K562 (cell line): Measurements from ENCODE around the gene ZNF30. TPM values are rescaled to one million over a fixed set of nuclear protein-coding genes. Genes with fewer than 3 reads are reported as not detected.

ENCODE experiments used
- ATAC-seq: fragments of 200-7000 bp; cut with Tn5 transposase; 3 replicates; pipeline ENCODE4 v1.9.1; 2020; ENCODE audit warnings: moderate library complexity
- BruUV-seq: library from RNA; stranded (reverse); fragments of 400-500 nt; replicated peaks from 2 replicates; lab custom pipeline; 2021; lab: Mats Ljungman, UMichigan
- CTCF ChIA-PET: fragments of 300-600 bp; formaldehyde crosslinking; extraction: SDS; loops from one replicate; lab custom pipeline; 2021; ENCODE audit warnings: low intra/inter-chr PET ratio; lab: Yijun Ruan, JAX
- POLR2A ChIA-PET: fragments of 300-600, 350-650 bp; sonication (Branson Sonifier 250); formaldehyde crosslinking; extraction: SDS; loops from one replicate; lab custom pipeline; 2021; ENCODE audit warnings: antibody characterized with exemption, inconsistent platforms; lab: Yijun Ruan, JAX
- DNase-seq, 4 experiments: peaks; one replicate each; pipeline versions ENCODE4 v3.0.0 to v3.0.0-alpha.2; 2011 to 2018; ENCODE audit warnings: low spot score in 3 of 4, mixed read lengths in 3 of 4; ENCODE audit errors: extremely low read depth in 1 of 4
- FAIRE-seq: peaks from 2 replicates; lab custom pipeline; 2011; peaks lifted over from hg19 to GRCh38; lab: Jason Lieb, UNC
- H2AFZ ChIP-seq: 2 replicates; pipeline ENCODE4 v1.6.0; 2011; ENCODE audit warnings: low read depth, low read length, control low read depth, inconsistent platforms
- H3K27ac ChIP-seq: fragments of 200-600 bp; 3 replicates; pipeline ENCODE4 v1.8.0; 2011; ENCODE audit warnings: low read depth, mild to moderate bottlenecking, control low read depth, inconsistent platforms, low read length, moderate library complexity, mixed read lengths; ENCODE audit errors: extremely low read depth
- H3K27me3 ChIP-seq, 2 experiments: fragments of 300-600 bp in 1 of 2; 2 replicates in 1 of 2; 3 replicates in 1 of 2; pipeline versions ENCODE4 v1.6.0 to v1.8.0; 2011; ENCODE audit warnings: inconsistent platforms in 2 of 2, low read length in 2 of 2, mild to moderate bottlenecking in 1 of 2, mixed read lengths in 1 of 2, moderate library complexity in 1 of 2; ENCODE audit not compliant: control insufficient read depth in 2 of 2, insufficient read depth in 2 of 2
- H3K36me3 ChIP-seq: fragments of 300-600 bp; 3 replicates; pipeline ENCODE4 v1.8.0; 2011; ENCODE audit warnings: mild to moderate bottlenecking, low read length, inconsistent platforms; ENCODE audit not compliant: control insufficient read depth, insufficient read depth
- H3K4me1 ChIP-seq, 2 experiments: fragments of 200-600 bp in 1 of 2; replicated peaks in 1 of 2; 2 replicates in 1 of 2; 3 replicates in 1 of 2; pipeline versions ENCODE4 v1.5.1 to v1.8.0; 2011; ENCODE audit warnings: inconsistent platforms in 2 of 2, low read length in 2 of 2, mild to moderate bottlenecking in 1 of 2, mixed read lengths in 1 of 2, moderate library complexity in 1 of 2; ENCODE audit not compliant: control insufficient read depth in 2 of 2, insufficient read depth in 2 of 2
- H3K4me2 ChIP-seq: 2 replicates; pipeline ENCODE4 v1.6.1; 2011; ENCODE audit warnings: low read length, control low read depth, inconsistent platforms, mixed read lengths; ENCODE audit not compliant: insufficient read depth
- H3K4me3 ChIP-seq: fragments of 200-600 bp; sonication (generic), shearing (Covaris generic); 2 replicates; pipeline ENCODE4 v1.5.1; 2016; ENCODE audit warnings: control low read depth, inconsistent platforms
- H3K79me2 ChIP-seq: fragments of 200-600 bp; 3 replicates; pipeline ENCODE4 v1.8.0; 2011; ENCODE audit warnings: low read length, inconsistent platforms; ENCODE audit not compliant: control insufficient read depth, insufficient read depth
- H3K9ac ChIP-seq, 2 experiments: 2 replicates each; pipeline versions ENCODE4 v1.6.0 to v1.6.1; 2011; ENCODE audit warnings: low read depth in 2 of 2, low read length in 2 of 2, control low read depth in 1 of 2, inconsistent platforms in 1 of 2, mild to moderate bottlenecking in 1 of 2, mixed read lengths in 1 of 2; ENCODE audit not compliant: insufficient read depth in 1 of 2
- H3K9me1 ChIP-seq: one replicate; pipeline ENCODE4 v1.6.0; 2011; ENCODE audit warnings: inconsistent platforms, mild to moderate bottlenecking, low read length, moderate library complexity; ENCODE audit not compliant: control insufficient read depth, insufficient read depth
- H3K9me3 ChIP-seq: replicated peaks from 2 replicates; pipeline ENCODE4 v1.5.1; 2011; ENCODE audit warnings: low read depth, low read length, inconsistent platforms; ENCODE audit not compliant: control insufficient read depth, insufficient read depth
- H4K20me1 ChIP-seq: replicated peaks from 2 replicates; pipeline ENCODE4 v1.6.1; 2011; ENCODE audit warnings: low read length, inconsistent platforms, mixed read lengths; ENCODE audit not compliant: control insufficient read depth, insufficient read depth
- DACH1 ChIP-seq: fragments of 450-650 bp; IDR thresholded peaks from 2 replicates; pipeline ENCODE4 v1.6.1; 2018; ENCODE audit not compliant: partially characterized antibody
- FOXJ2 ChIP-seq: fragments of 200-800 bp; sonication (Bioruptor generic); IDR thresholded peaks from 2 replicates; pipeline ENCODE4 v1.6.1; 2016; ENCODE audit warnings: missing genetic modification characterization, missing compliant biosample characterization
- GTF2E2 ChIP-seq: fragments of 200-800 bp; sonication (Bioruptor generic); IDR thresholded peaks from 2 replicates; pipeline ENCODE4 v1.6.1; 2016; ENCODE audit warnings: missing genetic modification characterization, missing compliant biosample characterization
- MCM3 ChIP-seq: fragments of 450-650 bp; IDR thresholded peaks from 2 replicates; pipeline ENCODE4 v1.6.1; 2016
- ZNF316 ChIP-seq: fragments of 450-650 bp; IDR thresholded peaks from 2 replicates; pipeline ENCODE4 v1.6.1; 2016
- WGBS: fragments of 100-300 bp; shearing (Covaris generic); methylation state at CpG from one replicate; pipeline ENCODE4 v1.1.6; 2016; ENCODE audit warnings: low coverage, mixed read lengths; ENCODE audit not compliant: insufficient coverage; ENCODE audit errors: missing lambda C conversion rate; 5-methylcytosine and 5-hydroxymethylcytosine counted together
- in situ Hi-C: fragments of 300-500 bp; cut with MboI; formaldehyde crosslinking; loops from 4 replicates; pipeline ENCODE4 v1.15.0; 2018; ENCODE audit warnings: inconsistent platforms, mixed read lengths
- intact Hi-C: fragments of 100-400 bp; cut with micrococcal nuclease; formaldehyde crosslinking; loops from 2 replicates; pipeline ENCODE4 v1.14.2; 2022
- polyA plus RNA-seq, 8 experiments: library from polyadenylated mRNA; depleted of rRNA in 4 of 8; stranded (reverse) in 5 of 8; unstranded in 3 of 8; fragments of >200 nt; fragmentation: Nextera tagmentation in 2 of 8; fragmentation: Illumina TruSeq in 1 of 8; extraction: Ambion mirVana in 2 of 8; extraction: Trizol in 1 of 8; gene quantifications; 2 replicates each; pipeline versions ENCODE4 v1.2.1 to v1.2.3, GENCODE V29; 2011 to 2014; ENCODE audit warnings: inconsistent platforms in 1 of 8, missing spikeins in 1 of 8
- total RNA-seq, 7 experiments: library from RNA; depleted of rRNA in 6 of 7; stranded (reverse); fragments of >200 nt in 6 of 7; fragmentation: Illumina TruSeq in 2 of 7; extraction: Trizol in 2 of 7; gene quantifications; 2 replicates each; pipeline versions ENCODE4 v1.2.1 to v1.2.3, GENCODE V29; 2011 to 2021; ENCODE audit warnings: low replicate concordance in 1 of 7
- TF ChIP-seq, protein P1 (sequence below): sonication (generic); formaldehyde crosslinking; IDR thresholded peaks from 2 replicates; pipeline ENCODE4 v1.4.0; 2020; ENCODE audit warnings: mild to moderate bottlenecking, missing genetic modification reagents
- TF ChIP-seq, protein P2 (sequence below), 2 experiments: fragments of 450-650 bp in 1 of 2; sonication (generic) in 1 of 2; formaldehyde crosslinking in 1 of 2; IDR thresholded peaks; 2 replicates each; pipeline versions ENCODE4 v1.7.1 to v1.9.0; 2016 to 2022; ENCODE audit warnings: inconsistent platforms in 1 of 2, mild to moderate bottlenecking in 1 of 2, missing genetic modification reagents in 1 of 2

Gene ZNF30
- total and polyA plus RNA-seq, 9 of the 15 experiments (the other 6 are each of a cell fraction or from before 2014, with no cell fraction given): 7.3 to 13.4 (median 10.6) TPM

DNA sequence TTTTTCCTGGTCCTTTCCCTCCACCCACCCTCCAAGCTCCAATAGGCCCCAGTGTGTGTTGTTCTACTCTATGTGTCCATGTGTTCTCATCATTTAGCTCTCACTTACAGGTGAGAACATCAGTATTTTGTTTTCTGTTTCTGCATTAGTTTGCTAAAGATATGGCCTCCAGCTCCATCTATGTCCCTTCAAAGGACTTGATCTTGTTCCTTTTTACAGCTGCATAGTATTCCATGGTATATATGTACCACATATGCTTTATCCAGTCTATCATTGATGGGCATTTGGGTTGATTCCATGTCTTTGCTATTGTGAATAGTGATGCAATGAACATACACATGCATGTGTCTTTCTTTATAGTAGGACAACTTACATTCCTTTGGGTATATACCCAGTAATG is 47.1 kb upstream of the ZNF30 start (continued):
- TF ChIP-seq, protein P1, sequence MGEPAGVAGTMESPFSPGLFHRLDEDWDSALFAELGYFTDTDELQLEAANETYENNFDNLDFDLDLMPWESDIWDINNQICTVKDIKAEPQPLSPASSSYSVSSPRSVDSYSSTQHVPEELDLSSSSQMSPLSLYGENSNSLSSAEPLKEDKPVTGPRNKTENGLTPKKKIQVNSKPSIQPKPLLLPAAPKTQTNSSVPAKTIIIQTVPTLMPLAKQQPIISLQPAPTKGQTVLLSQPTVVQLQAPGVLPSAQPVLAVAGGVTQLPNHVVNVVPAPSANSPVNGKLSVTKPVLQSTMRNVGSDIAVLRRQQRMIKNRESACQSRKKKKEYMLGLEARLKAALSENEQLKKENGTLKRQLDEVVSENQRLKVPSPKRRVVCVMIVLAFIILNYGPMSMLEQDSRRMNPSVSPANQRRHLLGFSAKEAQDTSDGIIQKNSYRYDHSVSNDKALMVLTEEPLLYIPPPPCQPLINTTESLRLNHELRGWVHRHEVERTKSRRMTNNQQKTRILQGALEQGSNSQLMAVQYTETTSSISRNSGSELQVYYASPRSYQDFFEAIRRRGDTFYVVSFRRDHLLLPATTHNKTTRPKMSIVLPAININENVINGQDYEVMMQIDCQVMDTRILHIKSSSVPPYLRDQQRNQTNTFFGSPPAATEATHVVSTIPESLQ (CRISPR knock-in tag): no peak
- TF ChIP-seq MCM3: no peak
- TF ChIP-seq FOXJ2 (tag): no peak
- no peak for TF ChIP-seq DACH1

DNA sequence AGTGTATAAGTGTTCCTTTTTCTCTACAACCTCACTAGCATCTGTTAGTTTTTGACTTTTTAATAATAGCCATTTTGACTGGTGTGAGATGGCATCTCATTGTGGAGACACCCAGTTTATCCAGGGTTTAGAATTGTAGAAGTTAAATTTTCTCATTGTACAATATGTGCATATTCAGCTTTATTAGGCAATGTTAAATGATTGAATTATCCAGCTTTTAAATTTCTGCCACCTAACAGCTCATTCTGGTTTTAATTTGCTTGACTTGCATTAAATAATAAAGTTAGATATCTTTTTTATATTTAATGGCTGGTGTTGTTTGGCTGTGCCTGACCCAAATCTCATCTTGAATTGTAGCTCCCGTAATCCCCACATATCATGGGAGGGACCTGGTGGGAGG is 46.7 kb upstream of the ZNF30 start:
- in situ Hi-C loops: no loop called here
- intact Hi-C loops: no loop called here
- TF ChIP-seq, protein P2, sequence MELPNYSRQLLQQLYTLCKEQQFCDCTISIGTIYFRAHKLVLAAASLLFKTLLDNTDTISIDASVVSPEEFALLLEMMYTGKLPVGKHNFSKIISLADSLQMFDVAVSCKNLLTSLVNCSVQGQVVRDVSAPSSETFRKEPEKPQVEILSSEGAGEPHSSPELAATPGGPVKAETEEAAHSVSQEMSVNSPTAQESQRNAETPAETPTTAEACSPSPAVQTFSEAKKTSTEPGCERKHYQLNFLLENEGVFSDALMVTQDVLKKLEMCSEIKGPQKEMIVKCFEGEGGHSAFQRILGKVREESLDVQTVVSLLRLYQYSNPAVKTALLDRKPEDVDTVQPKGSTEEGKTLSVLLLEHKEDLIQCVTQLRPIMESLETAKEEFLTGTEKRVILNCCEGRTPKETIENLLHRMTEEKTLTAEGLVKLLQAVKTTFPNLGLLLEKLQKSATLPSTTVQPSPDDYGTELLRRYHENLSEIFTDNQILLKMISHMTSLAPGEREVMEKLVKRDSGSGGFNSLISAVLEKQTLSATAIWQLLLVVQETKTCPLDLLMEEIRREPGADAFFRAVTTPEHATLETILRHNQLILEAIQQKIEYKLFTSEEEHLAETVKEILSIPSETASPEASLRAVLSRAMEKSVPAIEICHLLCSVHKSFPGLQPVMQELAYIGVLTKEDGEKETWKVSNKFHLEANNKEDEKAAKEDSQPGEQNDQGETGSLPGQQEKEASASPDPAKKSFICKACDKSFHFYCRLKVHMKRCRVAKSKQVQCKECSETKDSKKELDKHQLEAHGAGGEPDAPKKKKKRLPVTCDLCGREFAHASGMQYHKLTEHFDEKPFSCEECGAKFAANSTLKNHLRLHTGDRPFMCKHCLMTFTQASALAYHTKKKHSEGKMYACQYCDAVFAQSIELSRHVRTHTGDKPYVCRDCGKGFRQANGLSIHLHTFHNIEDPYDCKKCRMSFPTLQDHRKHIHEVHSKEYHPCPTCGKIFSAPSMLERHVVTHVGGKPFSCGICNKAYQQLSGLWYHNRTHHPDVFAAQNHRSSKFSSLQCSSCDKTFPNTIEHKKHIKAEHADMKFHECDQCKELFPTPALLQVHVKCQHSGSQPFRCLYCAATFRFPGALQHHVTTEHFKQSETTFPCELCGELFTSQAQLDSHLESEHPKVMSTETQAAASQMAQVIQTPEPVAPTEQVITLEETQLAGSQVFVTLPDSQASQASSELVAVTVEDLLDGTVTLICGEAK (IDR thresholded peaks at IDR 0.05): no peak
- TF ChIP-seq, protein P2 (CRISPR knock-in tag; IDR thresholded peaks at IDR 0.05): no peak
- TF ChIP-seq GTF2E2 (tag) (no peak), ZNF316 (peak; percentile 54; the same call in 1 of the 2 replicates)

More for the DNA sequence above, 46.7 kb upstream of the ZNF30 start:
- 29% methylated on average over 1 of the region's 1 CpG for WGBS
- CTCF ChIA-PET: no interaction called here
- Histone ChIP-seq H3K9me1 (no peaks in the 10 kb centered on the region), H3K9ac (no peak overlapping the region), H3K4me3 (no peak overlapping the region), H3K79me2 (no peaks in the 10 kb centered on the region), H4K20me1 (no peaks in the 10 kb centered on the region), H3K36me3 (no peaks in the 10 kb centered on the region), H3K9me3 (no peaks in the 10 kb centered on the region), H3K4me2 (no peak overlapping the region), H3K27me3 (no peaks in the 10 kb centered on the region), H2AFZ (no peak overlapping the region), H3K27ac (no peak overlapping the region), H3K4me1 (no peaks in the 10 kb centered on the region; a peak in 1 of 5 replicates)
- FAIRE-seq (no peak), DNase-seq (no peak), ATAC-seq (no peak)
- POLR2A ChIA-PET: interaction anchor here (0.6 to 1.1 kb wide), 2 partner anchors 9 to 37 kb away, joined by 3 read pairs; no protein-coding TSS in a partner anchor
- no TSS peak for BruUV-seq
